ENCODE results near the gene FOXN3. TPM values are rescaled to one million over a fixed set of nuclear protein-coding genes. Genes with fewer than 3 reads are reported as not detected.

Gene FOXN3
- polyA plus RNA-seq (2013, experiment 1 of 2; ENCODE audit: insufficient read length) = 54.5 TPM
- 54.8 TPM for polyA plus RNA-seq (2013, experiment 2 of 2; ENCODE audit: insufficient read length)

GRCh38 chr14:89417091-89417464 lies at the start of gene FOXN3:
FOXN3 (minus strand) TSS chr14:89417233; CDS start chr14:89412476, 4,757 bp downstream.
- peak; percentile 90 for DNase-seq

DNA sequence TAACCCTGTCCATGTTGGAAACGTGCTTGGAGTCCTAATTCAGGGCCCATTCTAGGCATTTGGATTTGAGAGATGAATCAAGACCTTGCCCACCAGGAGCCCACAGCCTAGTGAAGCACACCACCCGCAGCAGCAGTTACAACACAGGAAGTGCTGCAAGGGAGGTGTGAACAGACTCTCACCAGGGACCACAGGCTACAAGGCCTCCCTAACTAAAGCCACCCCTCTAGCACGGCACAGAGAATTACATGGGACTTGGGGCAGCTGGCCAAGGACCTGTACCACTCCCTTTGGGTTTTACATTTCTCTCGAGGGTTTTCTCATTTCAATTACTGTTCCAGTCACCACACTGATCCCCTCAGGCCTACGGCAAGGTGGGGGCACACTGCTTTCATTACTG lies 49.5 kb upstream of the FOXN3 start:
- DNase-seq = no peak

GRCh38 chr14:89465876-89466275 lies 48.8 kb upstream of the FOXN3 start:
- no peak for DNase-seq

GRCh38 chr14:89461256-89461655 lies 44.2 kb upstream of the FOXN3 start:
- DNase-seq = no peak

- DNase-seq = no peak
Measured at GRCh38 chr14:89458713-89459420, 41.8 kb upstream of the FOXN3 start.

DNA sequence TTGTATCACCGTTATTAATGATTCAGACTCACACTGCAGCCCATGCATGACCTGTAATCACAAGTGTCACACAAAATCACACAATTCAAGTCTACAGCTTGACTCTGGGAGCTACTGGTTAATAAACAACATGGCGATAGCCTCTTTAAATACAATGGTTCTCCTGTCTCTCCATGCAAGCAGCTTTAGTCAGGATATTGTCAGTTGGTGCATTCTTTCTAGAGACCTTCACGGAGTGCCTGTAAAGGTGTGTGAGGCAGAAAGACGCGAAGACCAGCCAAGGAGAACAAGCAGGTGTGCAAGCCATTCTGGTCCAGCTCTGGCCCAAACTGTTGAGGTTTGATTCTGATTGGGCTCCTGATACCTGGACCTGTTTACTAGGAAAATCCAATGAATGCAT lies 40.0 kb upstream of the FOXN3 start:
- DNase-seq = no peak

- DNase-seq = no peak
Measured at GRCh38 chr14:89455412-89455811, 38.4 kb upstream of the FOXN3 start.

GRCh38 chr14:89454996-89455395 lies 38.0 kb upstream of the FOXN3 start:
- DNase-seq = no peak

DNA sequence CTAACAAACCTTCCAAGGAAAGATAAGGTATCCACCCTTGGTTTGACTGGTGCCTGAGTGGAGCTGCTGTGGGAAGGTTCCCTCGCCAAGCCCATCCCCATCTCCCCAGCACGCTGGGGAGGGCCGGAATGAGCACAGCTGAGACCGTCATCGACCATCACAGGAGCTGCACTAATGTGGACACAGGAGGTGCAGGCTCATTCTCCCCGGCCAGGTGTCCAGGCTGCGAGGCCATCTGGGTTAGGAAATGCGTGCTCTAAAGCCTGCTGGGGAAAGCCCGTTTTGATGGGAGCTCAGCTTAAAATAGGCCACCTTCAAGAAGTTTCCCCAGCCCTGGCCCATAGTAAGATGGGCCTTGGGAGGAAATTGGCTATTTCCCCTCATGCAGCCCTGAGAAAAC lies 35.2 kb upstream of the FOXN3 start:
- no peak for DNase-seq

DNA sequence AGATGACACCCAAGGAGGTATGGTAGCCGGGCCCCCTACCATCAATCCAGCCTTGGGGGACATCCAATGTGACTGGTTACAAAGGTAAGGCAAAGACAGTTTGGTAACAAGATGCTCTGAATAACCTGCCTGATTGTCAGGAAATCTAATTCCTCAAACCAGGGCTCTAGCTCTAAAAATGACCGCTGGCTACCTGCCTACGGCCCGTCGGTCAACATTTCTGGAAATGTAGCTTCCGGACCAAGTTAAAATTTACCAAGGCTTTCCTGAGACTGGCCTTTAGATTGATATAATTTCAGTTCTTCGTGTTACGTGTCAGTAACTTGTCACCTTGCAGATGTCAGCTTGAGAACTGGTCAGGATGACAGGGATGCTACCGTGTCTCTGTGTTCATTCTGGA lies 34.2 kb upstream of the FOXN3 start:
- no peak for DNase-seq

DNA sequence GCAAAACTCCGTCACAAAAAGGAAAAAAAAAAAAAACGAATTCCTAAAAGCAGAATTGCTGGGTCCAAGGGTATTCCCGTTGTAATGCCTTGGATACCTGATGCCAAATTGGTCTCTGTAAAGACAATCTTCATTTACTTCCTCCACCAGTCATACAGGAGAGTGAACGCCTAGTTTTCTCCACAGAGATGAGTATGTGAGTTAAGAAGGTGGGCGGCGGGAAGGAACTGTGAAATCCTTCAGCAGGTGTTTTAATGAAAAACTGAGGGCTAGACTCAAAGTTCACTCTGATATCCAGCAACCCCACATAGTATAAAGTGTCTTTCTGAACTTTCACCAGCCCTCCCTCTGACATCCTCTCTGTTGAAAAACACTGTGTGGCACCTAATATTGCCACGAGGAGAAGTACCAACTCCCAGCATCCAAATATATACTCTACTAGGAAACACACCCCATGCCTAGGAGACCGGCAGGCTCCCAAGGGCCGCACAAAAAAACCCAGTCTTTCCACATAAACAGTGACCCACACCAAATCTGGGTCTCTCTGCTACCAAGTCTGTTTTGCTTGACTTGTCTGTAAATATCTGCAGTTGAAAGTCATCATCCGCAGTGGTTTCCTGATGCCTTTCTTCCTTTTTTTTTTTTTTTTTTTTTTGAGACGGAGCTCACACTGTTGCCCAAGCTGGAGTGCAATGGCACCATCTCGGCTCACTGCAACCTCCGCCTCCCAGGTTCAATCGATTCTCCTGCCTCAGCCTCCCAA lies 30.3 kb upstream of the FOXN3 start:
- no peak for DNase-seq

DNA sequence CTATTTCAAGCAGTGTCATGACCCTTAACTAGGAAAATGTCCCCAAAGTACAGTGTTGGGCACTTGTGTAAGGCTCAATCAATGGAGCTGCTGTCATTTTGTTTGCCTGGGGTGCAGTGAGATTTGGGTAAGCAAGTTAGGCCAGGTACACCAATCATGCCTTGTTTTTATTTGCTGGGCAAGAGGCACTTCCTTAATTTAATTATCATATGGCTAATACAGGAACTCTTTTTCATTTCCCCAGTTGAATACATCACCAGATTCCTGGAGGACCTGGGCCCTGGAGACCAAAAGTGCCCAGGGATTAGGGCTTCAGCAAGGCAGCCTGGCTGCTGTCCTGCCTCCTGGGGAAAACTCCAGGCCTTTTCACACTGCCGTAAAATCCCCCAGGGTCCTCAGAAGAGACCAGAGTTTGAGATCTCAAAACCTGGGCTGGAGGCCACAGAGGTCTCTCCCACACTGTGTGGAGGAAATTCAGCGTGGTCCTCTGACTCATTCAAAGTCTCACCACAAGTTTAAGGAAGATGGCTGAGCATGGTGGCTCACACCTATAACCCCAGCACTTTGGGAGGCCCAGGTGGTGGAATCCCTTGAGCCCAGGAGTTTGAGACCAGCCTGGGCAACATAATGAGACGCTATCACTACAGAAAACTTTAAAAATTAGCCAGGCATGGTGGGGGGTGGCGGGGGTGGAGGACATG lies 28.4 kb upstream of the FOXN3 start:
- no peak for DNase-seq

DNA sequence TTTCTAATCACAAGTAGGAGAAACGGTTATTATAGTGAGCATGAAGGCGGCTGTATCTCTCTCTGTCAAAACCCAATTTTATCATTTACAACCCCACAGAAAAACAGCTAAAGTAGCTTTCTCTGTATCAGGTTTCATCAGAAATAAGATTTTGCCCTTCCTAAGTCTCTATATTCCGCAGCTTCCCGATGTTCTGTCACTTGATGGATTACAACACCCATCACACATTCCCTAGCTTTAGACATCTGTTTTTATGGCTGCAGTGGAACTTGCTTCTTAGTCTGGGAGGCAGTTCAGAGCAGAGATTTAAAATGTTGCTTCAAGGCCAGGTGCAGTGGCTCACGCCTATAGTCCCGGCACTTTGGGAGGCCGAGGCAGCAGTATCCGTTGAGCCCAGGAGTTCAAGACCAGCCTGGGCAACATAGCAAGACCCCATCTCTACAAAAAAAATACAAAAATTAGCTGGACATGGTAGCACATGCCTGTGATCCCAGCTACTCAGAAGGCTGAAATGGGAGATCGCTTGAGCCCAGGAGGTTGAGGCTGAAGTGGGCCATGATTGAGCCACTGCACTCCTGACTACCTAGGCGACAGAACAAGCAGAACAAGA lies 27.6 kb upstream of the FOXN3 start:
- DNase-seq = peak; percentile 66

DNA sequence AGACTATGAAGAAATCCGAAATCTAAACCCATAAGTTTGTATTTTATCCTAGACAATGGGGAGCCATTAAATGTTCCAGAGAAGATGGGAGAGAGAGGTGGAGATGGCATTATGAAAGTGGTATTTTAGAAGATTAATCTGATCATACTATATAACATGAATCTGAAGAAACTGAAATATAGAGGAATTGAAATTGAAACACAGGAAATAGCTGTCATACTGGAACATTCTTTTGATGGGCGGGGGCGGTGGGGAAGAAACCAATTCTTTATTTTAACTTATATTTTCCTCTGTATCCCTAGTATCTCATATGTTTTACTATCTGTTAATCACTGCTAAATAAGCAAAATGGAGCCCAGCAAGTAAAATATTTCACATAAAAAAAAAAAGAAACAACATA lies 27.0 kb upstream of the FOXN3 start:
- DNase-seq = no peak

DNA sequence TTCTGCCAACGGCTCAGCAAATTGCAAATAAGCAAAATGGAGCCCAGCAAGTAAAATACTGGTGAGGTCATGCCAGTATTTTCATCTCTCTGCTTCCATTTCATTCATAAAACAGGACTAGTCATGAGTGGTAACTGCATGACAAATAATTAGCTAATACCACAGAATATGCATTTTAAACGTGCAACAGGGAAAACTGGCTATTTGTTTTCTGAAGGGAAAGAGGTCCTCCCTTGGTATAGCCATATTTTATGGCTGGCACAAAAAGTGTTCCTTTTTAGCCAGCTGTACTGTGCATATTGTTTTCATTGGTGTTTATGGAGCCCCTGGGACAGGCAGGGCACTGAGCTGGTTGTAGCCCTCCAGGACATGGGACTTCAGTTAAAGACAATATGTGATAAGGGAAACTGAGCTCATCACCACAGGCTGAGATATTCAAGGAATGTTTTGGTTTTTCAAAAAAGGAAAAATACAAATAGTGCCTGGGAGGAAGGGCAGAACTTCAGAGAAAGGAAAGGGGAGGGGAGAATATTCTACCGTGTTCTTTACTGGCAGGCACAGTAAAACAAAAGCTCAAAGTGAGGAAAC lies 26.1 kb upstream of the FOXN3 start:
- DNase-seq = peak; percentile 40

DNA sequence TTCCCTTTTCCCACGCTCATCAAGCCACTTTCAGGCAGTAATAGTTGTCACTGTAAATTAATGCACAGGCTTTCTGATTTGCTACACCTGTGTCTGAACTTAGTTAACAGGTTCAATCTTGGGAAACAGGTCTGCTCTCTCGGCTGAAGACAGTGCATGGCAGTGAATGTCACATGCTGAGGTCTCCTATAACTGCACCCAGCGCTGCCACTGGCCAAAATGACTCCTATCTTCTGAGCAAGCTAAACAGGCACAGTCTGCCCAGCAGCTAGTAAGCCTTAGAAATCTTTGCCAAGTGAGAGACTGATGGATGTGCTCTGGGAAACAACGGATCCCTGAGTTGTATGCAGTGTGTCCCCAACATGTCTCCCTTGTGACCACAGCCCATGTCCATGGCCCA lies 25.2 kb upstream of the FOXN3 start:
- DNase-seq = no peak

DNA sequence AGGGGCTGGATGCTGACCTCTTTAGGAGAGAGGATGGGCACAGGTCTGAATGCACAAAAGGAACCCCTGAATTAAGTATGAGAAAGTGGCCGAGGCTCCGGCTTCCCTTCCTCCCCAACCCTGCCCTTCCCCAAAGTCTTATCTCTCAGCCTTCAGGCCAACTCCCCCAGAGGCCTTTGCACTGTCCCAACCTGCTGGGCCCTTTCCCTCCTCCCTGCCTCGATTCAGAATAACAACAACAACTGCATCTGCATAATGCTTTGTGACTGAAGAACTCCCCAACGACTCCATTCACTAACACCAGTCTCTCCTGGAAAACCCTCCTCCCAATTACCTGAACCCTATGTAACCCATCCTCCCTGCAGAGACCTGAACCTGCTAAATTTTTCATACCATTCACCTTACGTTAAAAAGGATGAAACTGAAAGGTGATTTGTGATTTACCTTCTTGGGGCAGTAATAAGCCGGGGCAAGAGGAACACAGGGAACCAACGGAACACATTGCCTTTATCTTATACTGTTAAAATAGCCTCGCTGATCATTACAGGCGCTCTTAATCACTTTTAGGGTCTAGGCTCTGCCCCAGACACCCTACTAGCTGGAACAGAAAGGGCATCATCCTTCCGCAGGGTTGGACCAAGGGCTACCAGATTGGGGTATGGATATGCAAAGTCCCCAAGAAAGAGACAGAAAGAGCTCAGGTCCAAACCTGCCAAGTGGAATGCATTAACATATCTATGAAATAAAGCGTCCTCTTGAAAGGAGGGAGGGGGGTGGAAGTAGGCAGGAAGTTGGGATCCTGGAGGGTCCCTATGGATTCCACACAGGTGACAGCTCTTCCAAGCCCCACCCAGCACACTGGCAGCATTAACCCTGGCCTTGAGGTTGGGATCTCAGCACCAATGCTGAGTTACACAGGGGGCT lies 24.2 kb upstream of the FOXN3 start:
- DNase-seq = no peak

- no peak for DNase-seq
Measured at GRCh38 chr14:89435892-89436656, 19.0 kb upstream of the FOXN3 start.

DNA sequence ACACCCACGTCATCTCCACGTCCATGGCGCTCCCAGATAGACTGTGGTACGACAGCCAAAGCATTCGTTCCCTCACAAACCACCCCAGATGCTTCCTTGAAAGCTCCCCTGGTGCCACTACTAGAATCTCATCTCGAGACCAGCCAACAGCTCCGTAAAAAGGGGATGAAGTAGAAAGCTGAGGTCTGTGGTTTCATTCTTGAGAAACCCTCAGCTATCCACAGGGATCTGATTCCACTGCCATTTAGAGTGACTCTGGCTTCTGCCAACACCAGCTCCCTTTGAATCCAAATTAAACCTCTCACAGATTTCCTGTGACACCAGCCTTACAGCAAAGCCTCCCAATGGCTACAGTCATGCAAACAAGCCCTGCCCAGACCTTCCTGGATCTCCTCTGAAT lies 18.5 kb upstream of the FOXN3 start:
- no peak for DNase-seq

- no peak for DNase-seq
Measured at GRCh38 chr14:89432226-89432625, 15.2 kb upstream of the FOXN3 start.
